CD14-positive monocyte (primary cell): Measurements from ENCODE around the gene NEGR1. TPM values are rescaled to one million over a fixed set of nuclear protein-coding genes. Genes with fewer than 3 reads are reported as not detected.

Source experiments
- DNase-seq, 3 donors: peaks; one replicate each; pipeline ENCODE4 v3.0.0-alpha.2; 2011 to 2022
- H2AFZ ChIP-seq: 2 replicates; pipeline ENCODE4 v1.6.0; 2012; ENCODE audit warnings: mild to moderate bottlenecking, low read depth, low read length, inconsistent platforms; ENCODE audit not compliant: insufficient read depth, poor library complexity, severe bottlenecking
- H3K27ac ChIP-seq, 2 donors: 1 replicate in 1 of 2; 2 replicates in 1 of 2; pipeline ENCODE4 v1.5.1; 2012 to 2013; ENCODE audit warnings: low read length in 2 of 2, control low read depth in 1 of 2, inconsistent platforms in 1 of 2, low read depth in 1 of 2, mild to moderate bottlenecking in 1 of 2
- H3K27me3 ChIP-seq, 2 donors: one replicate each; pipeline versions ENCODE4 v1.6.0 to v1.6.1; 2011 to 2013; ENCODE audit warnings: low read length in 2 of 2; ENCODE audit not compliant: control insufficient read depth in 2 of 2, insufficient read depth in 2 of 2
- H3K36me3 ChIP-seq, 2 donors: replicated peaks in 1 of 2; 1 replicate in 1 of 2; 2 replicates in 1 of 2; pipeline versions ENCODE4 v1.5.1 to v1.6.1; 2012 to 2013; ENCODE audit warnings: low read length in 2 of 2, control low read depth in 1 of 2, inconsistent platforms in 1 of 2, mild to moderate bottlenecking in 1 of 2; ENCODE audit not compliant: insufficient read depth in 2 of 2, control insufficient read depth in 1 of 2
- H3K4me1 ChIP-seq, 2 donors: 1 replicate in 1 of 2; 2 replicates in 1 of 2; pipeline versions ENCODE4 v1.5.1 to v1.6.1; 2012 to 2013; ENCODE audit warnings: low read length in 2 of 2, control low read depth in 1 of 2, inconsistent platforms in 1 of 2, mild to moderate bottlenecking in 1 of 2, moderate library complexity in 1 of 2; ENCODE audit not compliant: insufficient read depth in 2 of 2, control insufficient read depth in 1 of 2
- H3K4me2 ChIP-seq: replicated peaks from 2 replicates; pipeline ENCODE3; 2012; ENCODE audit warnings: low read length, moderate library complexity, mild to moderate bottlenecking; ENCODE audit not compliant: poor library complexity, severe bottlenecking; ENCODE audit errors: extremely low read depth
- H3K4me3 ChIP-seq, 3 experiments: fragments of 200-600 bp in 1 of 3; sonication (generic) in 1 of 3; replicated peaks in 1 of 3; 1 replicate in 2 of 3; 2 replicates in 1 of 3; pipeline ENCODE4 v1.5.1; 2011 to 2013; ENCODE audit warnings: low read length in 3 of 3, mild to moderate bottlenecking in 3 of 3, control low read depth in 2 of 3, low read depth in 2 of 3, inconsistent platforms in 1 of 3, moderate library complexity in 1 of 3
- H3K79me2 ChIP-seq: 2 replicates; pipeline ENCODE4 v1.6.0; 2012; ENCODE audit warnings: mild to moderate bottlenecking, control low read depth, inconsistent platforms, low read length, moderate library complexity; ENCODE audit not compliant: insufficient read depth
- H3K9ac ChIP-seq: 2 replicates; pipeline ENCODE4 v1.6.0; 2017; ENCODE audit warnings: low read length, mild to moderate bottlenecking; ENCODE audit not compliant: insufficient read depth, poor library complexity, severe bottlenecking
- H3K9me3 ChIP-seq, 2 donors: replicated peaks in 1 of 2; 1 replicate in 1 of 2; 2 replicates in 1 of 2; pipeline versions ENCODE4 v1.5.1 to v1.6.1; 2012 to 2013; ENCODE audit warnings: low read length in 2 of 2, control low read depth in 1 of 2; ENCODE audit not compliant: control insufficient read depth in 1 of 2, insufficient read depth in 1 of 2
- H4K20me1 ChIP-seq: 2 replicates; pipeline ENCODE4 v1.6.0; 2012; ENCODE audit warnings: mild to moderate bottlenecking, low read length, control low read depth, moderate library complexity; ENCODE audit not compliant: insufficient read depth
- H3K27ac Mint-ChIP-seq, 7 donors: one replicate each; pipeline ENCODE4 v1.8.0; 2020; ENCODE audit warnings: mild to moderate bottlenecking in 7 of 7, mixed read lengths in 7 of 7, moderate library complexity in 6 of 7, inconsistent platforms in 2 of 7
- H3K27me3 Mint-ChIP-seq, 3 donors: one replicate each; pipeline ENCODE4 v1.8.0; 2021 to 2022; ENCODE audit warnings: low read depth in 3 of 3, mild to moderate bottlenecking in 3 of 3, mixed read lengths in 3 of 3, moderate library complexity in 3 of 3, inconsistent platforms in 1 of 3
- H3K36me3 Mint-ChIP-seq, 2 donors: one replicate each; pipeline ENCODE4 v1.8.0; 2020; ENCODE audit warnings: mixed read lengths in 2 of 2, inconsistent platforms in 1 of 2, mild to moderate bottlenecking in 1 of 2
- H3K4me1 Mint-ChIP-seq: one replicate; pipeline ENCODE4 v1.8.0; 2020; ENCODE audit warnings: mild to moderate bottlenecking, mixed read lengths
- H3K4me3 Mint-ChIP-seq, 2 donors: one replicate each; pipeline ENCODE4 v1.8.0; 2020; ENCODE audit warnings: mild to moderate bottlenecking in 2 of 2, mixed read lengths in 2 of 2, moderate library complexity in 1 of 2
- H3K9me3 Mint-ChIP-seq, 7 donors: one replicate each; pipeline ENCODE4 v1.8.0; 2020 to 2022; ENCODE audit warnings: mixed read lengths in 7 of 7, mild to moderate bottlenecking in 6 of 7, moderate library complexity in 6 of 7, inconsistent platforms in 2 of 7
- whole genome bisulfite sequencing: methylation state at CpG from one replicate; pipeline ENCODE4 v1.1.5; 2013; ENCODE audit warnings: missing lambda C conversion rate; ENCODE audit not compliant: insufficient coverage; 5-methylcytosine and 5-hydroxymethylcytosine counted together
- intact Hi-C, 2 donors: fragments of 100-400 bp; cut with micrococcal nuclease; formaldehyde crosslinking; loops; one replicate each; pipeline versions ENCODE4 v1.15.0 to v1.15.1; 2023
- polyA plus RNA-seq, 3 donors: library from polyadenylated mRNA; depleted of rRNA in 1 of 3; unstranded in 2 of 3; stranded (reverse) in 1 of 3; fragments of 300-500 nt in 2 of 3; fragments of >200 nt in 1 of 3; fragmentation: Illumina TruSeq in 2 of 3; gene quantifications; 1 replicate in 2 of 3; 2 replicates in 1 of 3; pipeline ENCODE4 v1.2.3, GENCODE V29; 2012 to 2021
- TF ChIP-seq, protein P1 (sequence below): fragments of 200-600 bp; IDR thresholded peaks from one replicate; pipeline ENCODE4 v1.8.0; 2022; ENCODE audit warnings: antibody characterized with exemption, mild to moderate bottlenecking

NEGR1 gene
- polyA plus RNA-seq, 3 donors: 0.03 to 0.15 (median 0.13) TPM

GRCh38 chr1:71986160-71986559 lies 296.2 kb downstream of the NEGR1 start:
- Mint-ChIP-seq H3K27me3 (no peaks in the 10 kb centered on the region), H3K4me1 (no peaks in the 10 kb centered on the region), H3K36me3 (no peaks in the 10 kb centered on the region), H3K9me3 (peaks cover 1 to 7% (median 4%) of the 10 kb centered on the region in 7 donors), H3K4me3 (peak overlapping the region in 1 of 2 donors; percentile 1), H3K27ac (no peak overlapping the region)
- 95% methylated on average over 2 of the region's 3 CpGs for WGBS
- H3K27me3 ChIP-seq: no peaks in the 10 kb centered on the region
- no peaks in the 10 kb centered on the region for H3K4me1 ChIP-seq
- DNase-seq: no peak
- no peaks in the 10 kb centered on the region for H3K9me3 ChIP-seq
- no peaks in the 10 kb centered on the region for H4K20me1 ChIP-seq
- H3K4me3 ChIP-seq: no peak overlapping the region
- no peak overlapping the region for H2AFZ ChIP-seq
- H3K27ac ChIP-seq: no peak overlapping the region
- no peak overlapping the region for H3K9ac ChIP-seq
- no peak overlapping the region for H3K4me2 ChIP-seq
- intact Hi-C loops: no loop called here
- TF ChIP-seq, protein P1, sequence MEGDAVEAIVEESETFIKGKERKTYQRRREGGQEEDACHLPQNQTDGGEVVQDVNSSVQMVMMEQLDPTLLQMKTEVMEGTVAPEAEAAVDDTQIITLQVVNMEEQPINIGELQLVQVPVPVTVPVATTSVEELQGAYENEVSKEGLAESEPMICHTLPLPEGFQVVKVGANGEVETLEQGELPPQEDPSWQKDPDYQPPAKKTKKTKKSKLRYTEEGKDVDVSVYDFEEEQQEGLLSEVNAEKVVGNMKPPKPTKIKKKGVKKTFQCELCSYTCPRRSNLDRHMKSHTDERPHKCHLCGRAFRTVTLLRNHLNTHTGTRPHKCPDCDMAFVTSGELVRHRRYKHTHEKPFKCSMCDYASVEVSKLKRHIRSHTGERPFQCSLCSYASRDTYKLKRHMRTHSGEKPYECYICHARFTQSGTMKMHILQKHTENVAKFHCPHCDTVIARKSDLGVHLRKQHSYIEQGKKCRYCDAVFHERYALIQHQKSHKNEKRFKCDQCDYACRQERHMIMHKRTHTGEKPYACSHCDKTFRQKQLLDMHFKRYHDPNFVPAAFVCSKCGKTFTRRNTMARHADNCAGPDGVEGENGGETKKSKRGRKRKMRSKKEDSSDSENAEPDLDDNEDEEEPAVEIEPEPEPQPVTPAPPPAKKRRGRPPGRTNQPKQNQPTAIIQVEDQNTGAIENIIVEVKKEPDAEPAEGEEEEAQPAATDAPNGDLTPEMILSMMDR: no peak
- no peaks in the 10 kb centered on the region for H3K79me2 ChIP-seq
- no peaks in the 10 kb centered on the region for H3K36me3 ChIP-seq

GRCh38 chr1:71980556-71980955 lies 301.8 kb downstream of the NEGR1 start:
- Histone ChIP-seq H4K20me1 (no peaks in the 10 kb centered on the region), H2AFZ (no peak overlapping the region), H3K9ac (no peak overlapping the region), H3K27ac (no peak overlapping the region), H3K4me3 (no peak overlapping the region), H3K4me1 (no peaks in the 10 kb centered on the region), H3K27me3 (no peaks in the 10 kb centered on the region), H3K79me2 (no peaks in the 10 kb centered on the region), H3K36me3 (no peaks in the 10 kb centered on the region), H3K9me3 (no peaks in the 10 kb centered on the region), H3K4me2 (no peak overlapping the region)
- DNase-seq: no peak
- Mint-ChIP-seq H3K36me3 (no peaks in the 10 kb centered on the region), H3K9me3 (peaks cover 0 to 7% (median 0%) of the 10 kb centered on the region in 7 donors), H3K27me3 (no peaks in the 10 kb centered on the region), H3K4me3 (no peak overlapping the region), H3K4me1 (no peaks in the 10 kb centered on the region), H3K27ac (no peak overlapping the region)
- intact Hi-C loops: no loop called here
- TF ChIP-seq, protein P1: no peak
- 73% methylated on average over 1 of the region's 1 CpG for WGBS
